Measurements from ENCODE around the gene UMODL1.
A peak's percentile ranks its signal among the peaks of the same experiment; 100 is the strongest.

Gene UMODL1

DNA sequence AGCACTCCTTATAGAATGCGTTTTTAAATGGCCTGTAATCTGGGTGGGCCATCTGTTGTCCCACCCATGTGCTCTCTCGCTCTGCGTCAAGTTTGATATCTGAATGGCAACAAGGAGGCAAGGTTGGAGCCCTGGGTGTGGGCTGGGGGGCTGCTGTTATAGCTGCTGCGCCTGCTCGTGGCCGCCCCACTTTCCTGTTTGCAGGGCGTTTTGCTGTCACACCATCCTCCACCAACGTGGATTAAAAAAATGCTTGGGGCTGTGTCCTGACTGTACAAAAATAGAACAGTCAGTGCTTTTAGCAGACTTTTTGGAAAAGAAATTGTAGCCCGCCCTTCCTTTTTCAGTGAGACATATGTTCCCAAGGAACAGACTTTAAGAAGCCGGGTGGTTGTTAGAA is 25.4 kb downstream of the UMODL1 start:
- no peaks in the 10 kb centered on the region for H3K27me3 ChIP-seq (ENCODE audit: insufficient read depth, low read length)
- no peak overlapping the region for H3K9ac ChIP-seq (ENCODE audit: low read length)
- H4K12ac ChIP-seq (ENCODE audit: low read depth, low read length): no peak overlapping the region
- H3K23ac ChIP-seq (ENCODE audit: low read length): no peak overlapping the region
- no peaks in the 10 kb centered on the region for H3K79me1 ChIP-seq (ENCODE audit: low read length)
- DNase-seq: no peak
- H3K14ac ChIP-seq (ENCODE audit: low read length): no peak overlapping the region
- no CpG with 5 or more reads among the region's 10 CpGs for WGBS (ENCODE audit: extremely low coverage, insufficient coverage, insufficient read length)
- no peak overlapping the region for H3K4ac ChIP-seq (ENCODE audit: low read depth, low read length)
- H4K8ac ChIP-seq (ENCODE audit: low read depth, low read length): no peak overlapping the region
- no peak overlapping the region for H2BK120ac ChIP-seq (ENCODE audit: insufficient read depth, low read length, poor library complexity)
- no peaks in the 10 kb centered on the region for H3K36me3 ChIP-seq (ENCODE audit: control insufficient read depth in 1 of 2, insufficient read depth in 2 of 2, low read length in 2 of 2)
- no peak overlapping the region for H4K91ac ChIP-seq (ENCODE audit: low read depth, low read length)
- H3K4me1 ChIP-seq (ENCODE audit: control insufficient read depth in 1 of 2, insufficient read depth in 2 of 2, low read length in 2 of 2): no peaks in the 10 kb centered on the region
- peaks cover 4% of the 10 kb centered on the region for H3K9me3 ChIP-seq (ENCODE audit: insufficient read depth, low read depth, low read length)
- no peak overlapping the region for H2BK12ac ChIP-seq (ENCODE audit: low read length)
- H3K27ac ChIP-seq (ENCODE audit: low read depth, low read length): no peak overlapping the region
- no peak overlapping the region for H3K4me2 ChIP-seq (ENCODE audit: low read length)
- H3K18ac ChIP-seq (ENCODE audit: low read length): no peak overlapping the region
- H2AFZ ChIP-seq (ENCODE audit: insufficient read depth, low read length, poor library complexity): no peak overlapping the region
- H3K4me3 ChIP-seq (ENCODE audit: low read depth, low read length): no peak overlapping the region
- H3K79me2 ChIP-seq (ENCODE audit: control insufficient read depth, insufficient read depth, low read length, poor library complexity): no peaks in the 10 kb centered on the region
- H2AK5ac ChIP-seq (ENCODE audit: low read length): no peak overlapping the region
- H2BK5ac ChIP-seq (ENCODE audit: low read depth, low read length, poor library complexity): no peak overlapping the region

DNA sequence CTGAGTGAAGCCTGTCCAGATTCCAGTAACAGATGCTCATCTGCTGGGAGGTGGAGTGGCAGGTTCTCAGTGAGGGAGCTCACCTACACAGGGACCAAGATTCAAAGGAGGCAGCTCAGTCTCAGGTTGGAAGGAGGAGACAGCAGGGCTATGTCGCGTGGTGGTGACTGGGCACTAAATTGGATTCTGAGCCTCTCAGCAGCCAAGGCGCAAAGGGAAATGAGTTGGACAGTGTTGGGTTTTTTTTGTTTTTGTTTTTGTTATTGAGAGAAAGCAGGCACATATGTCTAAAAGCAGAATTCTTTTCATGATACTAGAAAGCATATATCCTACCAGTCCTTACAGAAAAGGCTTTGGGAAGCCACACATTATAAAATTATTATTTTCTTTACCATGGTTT is 26.2 kb downstream of the UMODL1 start:
- H3K4me1 ChIP-seq (ENCODE audit: control insufficient read depth in 1 of 2, insufficient read depth in 2 of 2, low read length in 2 of 2): no peaks in the 10 kb centered on the region
- H2BK12ac ChIP-seq (ENCODE audit: low read length): no peak overlapping the region
- H3K9me3 ChIP-seq (ENCODE audit: insufficient read depth, low read depth, low read length): peaks cover 4% of the 10 kb centered on the region
- H3K23ac ChIP-seq (ENCODE audit: low read length): no peak overlapping the region
- H2AK5ac ChIP-seq (ENCODE audit: low read length): no peak overlapping the region
- no peak overlapping the region for H4K12ac ChIP-seq (ENCODE audit: low read depth, low read length)
- H4K8ac ChIP-seq (ENCODE audit: low read depth, low read length): no peak overlapping the region
- no peak overlapping the region for H3K4me2 ChIP-seq (ENCODE audit: low read length)
- no peak overlapping the region for H3K27ac ChIP-seq (ENCODE audit: low read depth, low read length)
- H2AFZ ChIP-seq (ENCODE audit: insufficient read depth, low read length, poor library complexity): no peak overlapping the region
- no peak overlapping the region for H2BK5ac ChIP-seq (ENCODE audit: low read depth, low read length, poor library complexity)
- H2BK120ac ChIP-seq (ENCODE audit: insufficient read depth, low read length, poor library complexity): no peak overlapping the region
- no peaks in the 10 kb centered on the region for H3K79me2 ChIP-seq (ENCODE audit: control insufficient read depth, insufficient read depth, low read length, poor library complexity)
- H3K18ac ChIP-seq (ENCODE audit: low read length): no peak overlapping the region
- WGBS (ENCODE audit: extremely low coverage, insufficient coverage, insufficient read length): no CpG with 5 or more reads among the region's 3 CpGs
- no peaks in the 10 kb centered on the region for H3K27me3 ChIP-seq (ENCODE audit: insufficient read depth, low read length)
- no peak overlapping the region for H3K14ac ChIP-seq (ENCODE audit: low read length)
- H4K91ac ChIP-seq (ENCODE audit: low read depth, low read length): no peak overlapping the region
- DNase-seq: no peak
- no peaks in the 10 kb centered on the region for H3K79me1 ChIP-seq (ENCODE audit: low read length)
- H3K36me3 ChIP-seq (ENCODE audit: control insufficient read depth in 1 of 2, insufficient read depth in 2 of 2, low read length in 2 of 2): no peaks in the 10 kb centered on the region
- no peak overlapping the region for H3K4me3 ChIP-seq (ENCODE audit: low read depth, low read length)
- H3K4ac ChIP-seq (ENCODE audit: low read depth, low read length): no peak overlapping the region
- no peak overlapping the region for H3K9ac ChIP-seq (ENCODE audit: low read length)

DNA sequence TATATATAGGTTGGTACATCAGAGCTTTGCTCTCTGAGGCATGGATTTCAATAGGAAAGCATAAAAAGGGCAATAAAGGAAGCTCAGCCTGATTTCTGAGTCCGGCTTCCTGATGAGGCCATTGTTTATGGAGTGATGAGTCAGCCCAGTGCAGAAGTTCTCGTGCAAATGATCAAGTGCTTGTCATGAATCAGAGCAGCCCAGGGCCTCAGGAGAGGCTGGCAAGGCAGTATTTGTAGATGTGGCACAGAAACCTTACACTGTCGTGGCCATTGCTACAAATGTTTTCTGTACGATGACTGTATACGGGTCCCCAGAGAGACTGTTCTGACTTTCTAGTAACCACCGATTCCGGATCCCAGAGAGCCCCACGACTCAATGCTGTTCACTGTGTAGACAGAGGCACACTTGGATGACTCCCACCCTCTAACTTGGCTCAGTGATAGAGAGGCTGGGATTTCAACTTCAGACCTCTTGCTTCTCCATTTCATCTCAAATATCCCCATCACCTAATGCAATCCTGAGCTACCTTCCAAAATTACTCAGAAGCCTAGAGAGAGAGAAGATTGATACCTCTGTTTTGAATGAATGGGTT is 26.8 kb downstream of the UMODL1 start:
- Histone ChIP-seq H3K36me3 (ENCODE audit: control insufficient read depth in 1 of 2, insufficient read depth in 2 of 2, low read length in 2 of 2) (no peaks in the 10 kb centered on the region), H4K8ac (ENCODE audit: low read depth, low read length) (no peak overlapping the region), H3K79me2 (ENCODE audit: control insufficient read depth, insufficient read depth, low read length, poor library complexity) (no peaks in the 10 kb centered on the region), H2BK5ac (ENCODE audit: low read depth, low read length, poor library complexity) (no peak overlapping the region), H3K23ac (ENCODE audit: low read length) (no peak overlapping the region), H3K27me3 (ENCODE audit: insufficient read depth, low read length) (no peaks in the 10 kb centered on the region), H3K4me3 (ENCODE audit: low read depth, low read length) (no peak overlapping the region), H4K12ac (ENCODE audit: low read depth, low read length) (no peak overlapping the region), H3K4me1 (ENCODE audit: control insufficient read depth in 1 of 2, insufficient read depth in 2 of 2, low read length in 2 of 2) (no peaks in the 10 kb centered on the region), H3K4ac (ENCODE audit: low read depth, low read length) (no peak overlapping the region), H3K9ac (ENCODE audit: low read length) (no peak overlapping the region), H3K4me2 (ENCODE audit: low read length) (no peak overlapping the region), H2AK5ac (ENCODE audit: low read length) (no peak overlapping the region), H3K79me1 (ENCODE audit: low read length) (no peaks in the 10 kb centered on the region), H3K27ac (ENCODE audit: low read depth, low read length) (no peak overlapping the region), H4K91ac (ENCODE audit: low read depth, low read length) (no peak overlapping the region), H2AFZ (ENCODE audit: insufficient read depth, low read length, poor library complexity) (no peak overlapping the region), H3K18ac (ENCODE audit: low read length) (no peak overlapping the region), H2BK120ac (ENCODE audit: insufficient read depth, low read length, poor library complexity) (no peak overlapping the region), H2BK12ac (ENCODE audit: low read length) (no peak overlapping the region), H3K14ac (ENCODE audit: low read length) (no peak overlapping the region), H3K9me3 (ENCODE audit: insufficient read depth, low read depth, low read length) (peaks cover 4% of the 10 kb centered on the region)
- WGBS (ENCODE audit: extremely low coverage, insufficient coverage, insufficient read length): no CpG with 5 or more reads among the region's 8 CpGs
- peak; percentile 40 to 53 for DNase-seq

DNA sequence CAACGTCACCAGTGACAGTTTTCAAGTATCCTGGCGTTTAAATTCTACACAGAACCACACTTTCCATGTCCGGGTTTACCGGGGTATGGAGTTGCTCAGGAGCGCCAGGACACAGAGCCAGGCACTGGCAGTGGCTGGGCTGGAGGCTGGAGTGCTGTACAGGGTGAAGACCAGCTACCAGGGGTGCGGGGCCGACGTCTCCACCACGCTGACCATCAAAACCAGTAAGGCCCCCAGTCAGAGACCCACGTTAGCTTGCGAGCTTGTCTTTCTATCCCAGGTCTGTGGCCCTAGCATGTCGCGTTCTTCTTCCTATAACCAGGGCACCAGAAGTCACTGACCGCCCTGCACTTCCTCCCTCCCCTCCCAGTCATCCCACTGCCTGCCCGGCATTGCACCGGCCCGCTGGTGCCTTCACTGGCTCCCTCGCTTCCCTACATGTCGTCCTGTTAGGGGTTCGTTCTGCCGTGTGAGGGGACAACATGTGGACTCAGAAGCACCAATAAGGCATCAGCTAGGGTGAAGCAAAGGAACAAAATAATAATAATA is 27.9 kb downstream of the UMODL1 start:
- H3K27ac ChIP-seq (ENCODE audit: low read depth, low read length): no peak overlapping the region
- no peaks in the 10 kb centered on the region for H3K27me3 ChIP-seq (ENCODE audit: insufficient read depth, low read length)
- H3K79me2 ChIP-seq (ENCODE audit: control insufficient read depth, insufficient read depth, low read length, poor library complexity): no peaks in the 10 kb centered on the region
- no peak overlapping the region for H3K23ac ChIP-seq (ENCODE audit: low read length)
- no peak overlapping the region for H4K8ac ChIP-seq (ENCODE audit: low read depth, low read length)
- H3K14ac ChIP-seq (ENCODE audit: low read length): no peak overlapping the region
- no peak overlapping the region for H2BK12ac ChIP-seq (ENCODE audit: low read length)
- H3K18ac ChIP-seq (ENCODE audit: low read length): no peak overlapping the region
- H4K12ac ChIP-seq (ENCODE audit: low read depth, low read length): no peak overlapping the region
- no peak overlapping the region for H2BK120ac ChIP-seq (ENCODE audit: insufficient read depth, low read length, poor library complexity)
- H3K4me2 ChIP-seq (ENCODE audit: low read length): no peak overlapping the region
- no peak overlapping the region for H3K4me3 ChIP-seq (ENCODE audit: low read depth, low read length)
- no peak overlapping the region for H4K91ac ChIP-seq (ENCODE audit: low read depth, low read length)
- H3K9ac ChIP-seq (ENCODE audit: low read length): no peak overlapping the region
- WGBS (ENCODE audit: extremely low coverage, insufficient coverage, insufficient read length): no CpG with 5 or more reads among the region's 21 CpGs
- H2AK5ac ChIP-seq (ENCODE audit: low read length): no peak overlapping the region
- no peaks in the 10 kb centered on the region for H3K4me1 ChIP-seq (ENCODE audit: control insufficient read depth in 1 of 2, insufficient read depth in 2 of 2, low read length in 2 of 2)
- H2BK5ac ChIP-seq (ENCODE audit: low read depth, low read length, poor library complexity): no peak overlapping the region
- DNase-seq: no peak
- no peak overlapping the region for H3K4ac ChIP-seq (ENCODE audit: low read depth, low read length)
- H3K9me3 ChIP-seq (ENCODE audit: insufficient read depth, low read depth, low read length): peaks cover 4% of the 10 kb centered on the region
- no peaks in the 10 kb centered on the region for H3K36me3 ChIP-seq (ENCODE audit: control insufficient read depth in 1 of 2, insufficient read depth in 2 of 2, low read length in 2 of 2)
- H3K79me1 ChIP-seq (ENCODE audit: low read length): no peaks in the 10 kb centered on the region
- no peak overlapping the region for H2AFZ ChIP-seq (ENCODE audit: insufficient read depth, low read length, poor library complexity)

All from trophoblast cell (in vitro differentiated cells and primary cell).